NCI-H1417 (cell line): ENCODE measurements around the gene PDE4B.

Experiments used
- DNase-seq, 3 experiments: peaks; one replicate each; lab custom pipeline; 2025; lab: John Stamatoyannopoulos, UW

PDE4B gene

DNA sequence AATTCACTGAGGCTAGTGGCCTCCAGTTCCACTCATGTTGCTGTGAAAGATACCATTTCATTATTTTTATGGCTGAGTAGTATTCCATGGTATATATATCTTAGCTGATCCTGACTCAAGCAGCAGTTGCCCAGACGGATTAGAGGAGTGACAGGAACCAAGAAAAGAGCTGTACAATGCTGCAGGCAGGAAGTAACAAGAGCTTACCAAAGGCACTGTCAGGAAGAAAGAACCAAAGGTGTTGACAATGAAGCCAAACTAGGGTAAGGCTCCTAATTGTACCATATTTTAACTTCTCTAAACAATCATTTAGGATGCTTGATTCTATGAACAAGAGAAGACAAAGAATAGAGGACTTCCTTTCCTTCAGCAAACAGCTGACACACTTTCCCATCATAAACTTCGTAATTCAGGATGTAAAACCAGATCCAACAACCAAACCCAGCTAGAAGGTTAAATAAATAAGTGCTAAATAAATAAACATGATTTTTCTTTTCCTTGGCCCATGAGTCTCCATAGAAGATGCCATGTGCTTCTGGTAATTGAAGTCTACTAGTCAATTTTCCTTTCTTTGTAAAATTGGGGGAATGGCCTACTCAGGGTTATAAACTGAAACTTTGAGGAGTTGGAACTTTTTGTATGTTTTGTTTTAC lies 493.0 kb downstream of the PDE4B start:
- DNase-seq = no peak

DNA sequence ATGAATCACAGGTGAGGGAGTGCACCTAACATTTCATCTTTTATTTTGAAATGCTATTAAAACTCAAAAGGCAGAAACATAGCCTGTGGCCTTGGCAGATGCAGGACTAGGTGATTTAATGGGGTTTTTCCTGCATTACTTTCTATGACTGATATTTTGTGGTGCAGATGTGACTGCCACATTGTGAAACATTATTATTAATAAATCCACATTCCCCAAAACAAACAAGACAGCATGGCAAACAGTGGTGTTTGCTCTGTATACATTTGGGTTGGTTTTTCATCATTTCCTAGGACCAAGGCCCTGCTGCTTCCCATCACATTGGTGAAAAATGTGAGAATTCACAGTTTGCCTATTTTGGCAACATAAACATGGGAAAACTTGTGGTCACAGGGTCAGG lies 493.6 kb downstream of the PDE4B start:
- DNase-seq = no peak

DNA sequence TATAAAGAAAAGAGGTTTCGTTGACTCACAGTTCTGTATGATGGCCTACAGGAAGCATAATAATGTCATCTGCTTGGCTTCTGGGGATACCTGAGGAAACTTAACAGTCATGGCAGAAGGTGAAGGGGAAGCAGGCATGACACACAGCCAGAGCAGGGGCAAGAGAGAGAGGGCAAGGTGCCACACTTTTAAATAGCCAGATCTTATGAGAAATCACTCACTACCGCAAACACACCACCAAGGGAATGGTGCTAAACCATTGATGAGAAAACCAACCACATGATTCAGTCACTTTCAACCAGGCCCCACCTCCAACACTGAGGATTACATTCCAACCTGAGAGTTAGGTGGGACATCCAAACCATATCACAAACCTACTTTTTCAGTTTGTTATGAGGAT lies 495.4 kb downstream of the PDE4B start:
- DNase-seq = no peak

DNA sequence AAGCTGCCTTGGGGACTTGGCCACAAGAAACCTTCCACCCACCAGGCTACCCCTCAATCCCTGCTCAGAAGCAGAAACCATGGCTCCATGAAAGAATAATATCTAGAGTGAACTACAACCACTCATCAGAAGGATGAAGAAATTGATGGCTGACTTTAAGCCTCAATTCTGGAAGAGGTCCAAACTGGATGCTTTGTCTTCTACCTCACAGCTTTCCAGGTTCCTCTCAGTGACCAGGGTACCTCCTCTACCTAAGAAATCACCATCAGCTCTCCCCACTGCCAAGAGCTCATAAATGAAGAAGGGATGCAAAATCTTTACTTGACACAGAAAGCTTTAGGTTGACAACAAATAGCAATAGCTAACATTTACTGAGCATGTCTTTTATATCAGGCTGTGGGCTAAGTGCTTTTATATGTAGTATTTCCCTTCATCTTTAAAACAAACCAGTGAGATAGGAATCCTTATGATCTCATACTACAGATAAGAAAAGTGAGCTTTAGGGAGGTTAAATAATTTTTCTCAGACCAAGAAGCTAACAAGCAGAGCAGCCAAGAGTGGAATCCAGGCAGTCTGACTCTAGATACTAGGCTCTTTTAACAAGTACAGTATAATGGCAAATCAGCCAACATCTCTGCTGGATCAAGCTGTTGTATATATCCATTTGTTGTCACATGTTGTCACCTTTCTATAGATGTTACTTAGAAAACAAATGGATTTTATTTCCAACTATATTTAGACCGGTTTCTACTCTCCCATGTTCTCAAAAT lies 498.3 kb downstream of the PDE4B start:
- DNase-seq = peak in 2 of 3 experiments; percentile 11 to 24

GRCh38 chr1:66291531-66291864 lies 498.8 kb downstream of the PDE4B start:
- peak in 2 of 3 experiments; percentile 18 to 73 for DNase-seq

DNA sequence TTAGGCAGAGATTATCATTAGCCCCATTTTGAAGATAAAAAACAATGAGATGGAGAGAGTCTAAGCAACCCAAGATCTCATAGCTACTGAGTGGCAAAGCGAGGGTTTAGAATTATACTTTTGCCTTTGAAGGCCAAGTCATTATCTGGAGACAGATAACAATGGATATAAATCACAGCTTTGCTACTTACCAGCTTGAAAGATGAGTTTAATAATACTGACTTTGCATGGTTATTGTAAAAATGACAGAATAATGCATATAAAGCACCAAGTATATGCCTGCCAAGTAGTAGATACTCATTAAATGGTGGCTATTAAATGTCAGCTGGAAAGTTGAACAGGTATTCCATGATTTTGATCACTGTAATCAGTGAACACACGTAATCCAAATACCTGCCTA lies 499.6 kb downstream of the PDE4B start:
- no peak for DNase-seq

DNA sequence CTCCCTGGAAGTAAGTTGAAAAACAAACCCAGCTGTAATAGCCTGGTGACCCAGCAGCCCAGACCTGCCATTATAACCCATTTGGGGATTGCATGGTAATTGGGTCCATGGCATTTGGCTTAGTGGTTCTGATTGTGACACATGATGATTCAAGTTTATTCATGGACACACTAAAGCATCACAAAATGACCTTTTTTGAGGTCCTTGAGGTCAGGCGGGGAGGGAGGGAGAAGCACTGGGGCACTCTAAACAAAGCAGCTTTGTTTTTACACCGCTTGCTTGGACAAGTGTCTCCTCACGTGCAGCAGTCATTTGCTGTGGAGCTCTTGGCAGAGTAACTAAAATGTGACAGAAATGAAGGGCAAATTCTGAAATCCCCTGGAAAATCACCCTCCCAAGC lies 500.2 kb downstream of the PDE4B start:
- no peak for DNase-seq

- DNase-seq = no peak
Observed at GRCh38 chr1:66294707-66295370, 502.1 kb downstream of the PDE4B start.

DNA sequence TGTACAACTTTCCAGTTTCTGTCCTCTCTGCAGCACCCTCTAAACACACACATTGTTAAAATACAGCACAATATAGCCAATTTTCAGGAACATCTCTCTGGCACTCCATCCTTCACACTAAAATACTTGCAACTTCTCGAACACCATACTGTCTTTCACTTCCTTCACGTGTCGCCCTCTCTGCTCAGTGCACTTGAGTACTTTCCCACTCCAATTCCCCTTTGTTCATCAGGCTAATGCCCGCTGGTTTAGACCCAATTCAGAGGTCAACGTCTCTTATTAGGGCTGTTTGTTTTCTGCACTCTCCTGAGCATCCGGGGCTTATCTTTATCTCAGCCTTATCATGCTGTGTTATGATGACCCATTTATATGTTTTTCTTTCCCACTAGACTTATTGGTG lies 503.1 kb downstream of the PDE4B start:
- no peak for DNase-seq

GRCh38 chr1:66296370-66296769 lies 503.7 kb downstream of the PDE4B start:
- no peak for DNase-seq

DNA sequence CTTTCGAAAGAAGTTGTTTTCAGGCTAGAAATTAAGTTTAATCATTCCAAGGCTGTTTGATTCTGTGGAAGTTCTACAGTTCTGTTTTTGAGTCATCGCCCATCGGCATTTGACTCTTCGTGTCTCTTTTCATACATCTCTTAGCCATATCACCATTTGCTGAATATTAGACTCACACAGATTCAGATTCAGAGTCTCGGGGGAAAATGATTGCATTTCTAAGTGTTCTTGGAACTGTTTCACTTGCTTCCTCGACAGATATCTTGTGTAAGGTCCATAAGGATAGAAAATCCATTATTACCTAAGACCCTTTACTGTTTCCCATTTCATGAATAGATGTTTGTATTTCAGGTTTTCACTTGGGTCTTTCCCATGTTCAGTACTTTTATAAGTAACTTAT lies 504.3 kb downstream of the PDE4B start:
- no peak for DNase-seq

- DNase-seq = no peak
Observed at GRCh38 chr1:66298464-66298863, 505.8 kb downstream of the PDE4B start.

DNA sequence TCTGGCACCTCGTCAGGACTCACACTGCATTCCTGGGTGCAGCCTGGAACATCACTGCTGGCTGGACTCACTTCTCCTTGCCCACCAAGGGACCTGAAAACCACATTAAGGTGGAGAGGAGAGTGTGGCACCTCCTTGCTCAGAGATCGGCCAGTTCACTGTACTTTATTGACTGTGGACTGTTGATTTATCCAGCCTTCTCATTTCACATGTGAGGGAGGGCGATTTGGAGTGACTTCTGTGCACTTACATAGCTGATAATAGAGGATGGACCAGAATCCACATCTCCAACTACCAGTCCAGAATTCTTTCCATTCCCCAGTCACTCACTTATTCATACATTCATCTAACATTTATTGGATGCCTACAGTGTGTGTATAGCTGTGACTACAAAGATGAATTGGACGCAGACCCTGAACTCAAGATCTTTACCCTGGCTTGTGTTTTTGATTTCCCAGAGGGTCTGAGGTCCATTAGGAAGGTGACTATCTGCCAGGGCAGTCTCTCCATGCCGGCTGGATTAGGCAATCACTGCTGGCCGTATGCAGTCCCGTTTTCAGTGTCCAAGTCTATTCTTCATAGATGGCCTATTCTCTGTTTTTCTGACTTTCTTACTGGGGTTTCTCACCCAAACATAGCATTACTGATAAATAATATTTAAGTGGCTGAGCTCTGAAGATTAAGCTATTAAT lies 507.7 kb downstream of the PDE4B start:
- DNase-seq = no peak

DNA sequence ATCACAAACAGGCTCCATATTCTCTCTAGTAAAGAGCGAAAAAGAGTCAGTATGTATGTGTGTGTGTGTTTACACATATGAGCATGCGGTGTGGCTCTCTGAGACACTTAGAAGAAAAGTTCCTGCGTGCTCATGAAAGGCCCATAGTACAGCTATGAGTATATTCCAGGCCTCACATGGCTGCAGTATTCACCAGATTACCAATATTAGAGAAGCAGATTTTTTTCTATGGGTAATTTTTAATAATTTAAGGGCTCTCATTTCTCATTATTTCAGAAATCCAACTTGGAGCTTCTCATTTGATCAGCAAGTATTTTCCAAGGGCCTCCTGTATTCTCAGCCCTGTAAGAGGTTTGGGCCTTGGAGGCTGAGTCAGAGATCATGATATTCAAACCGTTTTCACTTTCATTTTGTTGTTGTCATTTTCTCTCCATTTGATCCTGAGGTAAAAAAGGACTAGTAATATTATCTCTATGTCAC lies 508.3 kb downstream of the PDE4B start:
- no peak for DNase-seq

DNA sequence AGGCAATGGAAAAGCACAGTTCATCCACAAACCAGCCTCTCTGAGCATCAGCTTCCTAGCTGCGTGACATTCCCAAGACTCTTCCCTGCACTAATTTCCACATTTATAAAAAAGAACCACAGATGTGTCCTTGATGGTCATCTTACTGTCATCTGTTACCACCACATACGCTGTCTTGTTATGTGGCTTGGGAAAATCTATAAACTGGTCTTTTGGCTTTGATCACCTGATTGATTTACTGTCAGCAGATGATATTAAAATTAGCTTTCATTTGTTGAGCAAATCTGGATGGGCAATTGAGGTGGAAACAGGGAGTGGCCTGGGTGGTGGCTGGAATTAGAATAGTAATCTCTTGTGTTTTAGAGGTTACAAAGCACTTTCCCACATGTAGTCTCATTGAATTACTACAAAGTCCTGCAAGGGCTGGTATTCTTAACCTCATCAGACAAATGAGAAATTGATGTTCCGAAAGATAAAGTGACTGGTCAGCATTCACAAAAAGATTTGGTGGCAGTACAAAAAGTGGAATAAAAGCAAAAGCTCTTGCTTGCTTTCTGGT lies 509.6 kb downstream of the PDE4B start:
- no peak for DNase-seq

- DNase-seq = no peak
Observed at GRCh38 chr1:66302815-66303214, 510.1 kb downstream of the PDE4B start.

GRCh38 chr1:66303646-66304045 lies 511.0 kb downstream of the PDE4B start:
- no peak for DNase-seq

DNA sequence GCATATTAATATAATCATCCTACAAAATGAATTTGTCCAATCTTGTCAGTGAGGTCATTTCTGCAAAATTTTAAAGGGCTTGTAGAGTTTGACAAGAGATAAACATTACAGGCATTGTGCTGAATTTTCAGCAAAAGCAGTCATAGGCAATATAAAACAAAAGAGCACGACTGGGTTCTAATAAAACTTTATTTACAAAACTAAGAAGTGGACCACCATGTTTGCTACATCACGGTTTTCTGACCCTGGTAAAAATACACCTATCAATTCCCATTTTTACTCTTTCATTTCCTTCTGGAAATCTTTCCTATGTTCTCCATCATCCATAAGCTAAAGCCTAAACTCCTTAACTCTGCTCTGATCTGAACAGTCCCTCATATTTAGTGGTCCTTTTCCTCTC lies 511.4 kb downstream of the PDE4B start:
- DNase-seq = no peak

- no peak for DNase-seq
Observed at GRCh38 chr1:66305927-66306326, 513.2 kb downstream of the PDE4B start.

DNA sequence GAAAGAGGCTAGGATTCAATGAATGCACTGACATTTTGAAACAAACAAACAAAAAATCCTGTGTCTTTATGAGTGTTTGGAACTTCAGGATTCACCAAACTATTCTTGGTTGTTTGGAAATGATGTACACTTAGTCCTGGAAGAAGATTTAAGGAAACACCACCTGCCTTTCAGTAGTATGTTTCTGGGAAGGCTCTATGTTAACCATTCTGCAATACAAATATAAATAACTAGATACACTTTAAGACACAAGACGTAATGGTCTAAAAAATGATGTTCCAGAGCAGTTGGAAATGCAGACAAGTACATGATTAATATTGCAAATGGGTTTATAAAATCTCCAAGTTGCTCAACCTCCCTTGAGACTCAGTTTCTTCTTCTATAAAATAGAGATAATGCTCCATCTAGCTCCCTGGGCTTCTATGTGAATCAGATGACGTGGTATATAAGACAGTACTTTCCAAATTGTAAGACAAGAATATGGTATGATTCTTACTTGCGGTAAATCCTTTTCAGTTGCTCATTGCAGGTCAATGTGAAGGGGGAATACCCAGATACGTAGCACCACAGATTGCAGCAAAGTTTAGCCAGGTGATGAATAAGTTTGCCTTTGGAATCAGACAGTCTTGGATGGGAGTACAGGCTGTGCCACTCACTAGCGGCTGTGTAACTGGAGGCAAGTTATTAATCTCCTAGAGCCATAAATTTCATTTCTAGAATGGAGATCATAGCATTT lies 516.5 kb downstream of the PDE4B start:
- DNase-seq = no peak

DNA sequence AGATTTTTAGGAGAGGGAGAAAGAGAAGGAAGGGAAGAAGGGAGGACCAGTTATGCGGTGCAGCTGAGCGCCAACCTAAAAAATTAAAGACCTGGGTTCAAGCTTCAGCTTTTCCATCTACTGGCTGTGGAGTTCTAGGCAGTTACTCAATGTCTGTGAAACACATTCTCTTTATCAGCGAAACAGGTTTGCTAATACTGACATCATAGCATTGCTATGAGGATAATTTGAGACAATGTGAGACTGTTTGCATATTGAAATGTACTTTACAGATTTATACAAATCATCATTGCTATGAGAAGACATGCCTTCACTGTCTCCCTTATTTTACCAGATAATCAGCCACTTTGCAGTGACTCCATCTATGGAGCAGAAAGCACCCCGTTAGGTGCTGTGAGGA lies 518.4 kb downstream of the PDE4B start:
- no peak for DNase-seq

DNA sequence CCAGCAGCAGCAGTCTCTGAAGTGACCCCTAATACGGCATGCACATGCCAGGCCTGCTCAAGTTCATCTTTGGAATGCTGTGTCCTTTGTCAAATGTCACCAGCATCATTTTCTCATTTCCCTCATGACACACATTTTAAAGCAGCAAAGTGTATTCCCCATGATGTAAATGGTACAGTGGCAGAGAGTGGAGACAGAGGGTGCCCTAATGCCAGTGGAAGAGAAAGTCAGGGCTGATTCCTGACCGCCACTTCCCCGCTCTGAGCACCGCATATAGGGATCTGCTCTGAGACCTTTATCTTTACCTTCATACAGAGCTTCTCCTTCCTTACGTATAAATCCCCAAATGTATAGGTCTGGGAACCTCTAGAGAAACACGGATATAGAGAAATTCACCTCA lies 518.9 kb downstream of the PDE4B start:
- no peak for DNase-seq
